Activated CD4-positive, alpha-beta memory T cell treated with anti-CD3 and anti-CD28 coated beads, Interleukin-2, amount 10 ng/mL, durations not matched to agents 7 days and 5 days (primary cell): ENCODE measurements around the gene MEIOB. TPM values are rescaled to one million over a fixed set of nuclear protein-coding genes. Genes with fewer than 3 reads are reported as not detected.
"Not testable (repeated sequence)": the region's sequence is repeated elsewhere in the genome, so short reads cannot be mapped to it uniquely, and the experiment has no call there.

Experiments used
- CTCF ChIA-PET: fragments of 350-600 bp; sonication (Branson Sonifier 250); formaldehyde crosslinking; loops from one replicate; lab custom pipeline; 2021; ENCODE audit warnings: antibody characterized with exemption, inconsistent platforms; lab: Charles Lee
- POLR2A ChIA-PET: fragments of 350-600 bp; sonication (Branson Sonifier 250); formaldehyde crosslinking; loops from one replicate; lab custom pipeline; 2021; ENCODE audit warnings: antibody characterized with exemption; lab: Charles Lee
- DNase-seq: peaks from one replicate; pipeline ENCODE4 v3.0.0-alpha.2; 2020
- H3K27ac Mint-ChIP-seq: one replicate; pipeline ENCODE4 v1.8.0; 2021; ENCODE audit warnings: mild to moderate bottlenecking, mixed read lengths
- H3K27me3 Mint-ChIP-seq: one replicate; pipeline ENCODE4 v1.8.0; 2021; ENCODE audit warnings: mixed read lengths
- H3K36me3 Mint-ChIP-seq: one replicate; pipeline ENCODE4 v1.8.0; 2021; ENCODE audit warnings: low read depth, mixed read lengths
- H3K4me1 Mint-ChIP-seq: one replicate; pipeline ENCODE4 v1.8.0; 2021; ENCODE audit warnings: mixed read lengths
- H3K4me3 Mint-ChIP-seq: one replicate; pipeline ENCODE4 v1.8.0; 2021; ENCODE audit warnings: mild to moderate bottlenecking, mixed read lengths
- H3K9me3 Mint-ChIP-seq: one replicate; pipeline ENCODE4 v1.8.0; 2021; ENCODE audit warnings: mixed read lengths
- total RNA-seq, 2 experiments: library from RNA; stranded (reverse); gene quantifications; one replicate each; pipeline ENCODE4 v1.2.3, GENCODE V29; 2021

MEIOB gene
- total RNA-seq: under 1 TPM in 1 of 2 experiments, not detected in 1; 0.18 TPM

- no peaks in the 10 kb centered on the region for H3K36me3 Mint-ChIP-seq
- peaks cover 17% of the 10 kb centered on the region for H3K27me3 Mint-ChIP-seq
- CTCF ChIA-PET: no interaction called here
- DNase-seq: peak; percentile 23
- H3K27ac Mint-ChIP-seq: no peak within 1 kb of the TSS
- peak within 1 kb of the TSS; percentile 24 for H3K4me3 Mint-ChIP-seq
- H3K4me1 Mint-ChIP-seq: peaks cover 10% of the 10 kb centered on the region
- no peaks in the 10 kb centered on the region for H3K9me3 Mint-ChIP-seq
- POLR2A ChIA-PET: no interaction called here
Observed at GRCh38 chr16:1871974-1872635, at the start of gene MEIOB. Gene MEIOB, minus strand, starts transcription at chr16:1872164. Its CDS starts 3,989 bp downstream, at chr16:1868175.

GRCh38 chr16:1920727-1921171 lies 48.8 kb upstream of the MEIOB start:
- ChIA-PET CTCF (no interaction called here), POLR2A (interaction anchor here (0.6 kb wide), 1 partner anchor 40 kb away, joined by 3 read pairs; no protein-coding TSS in a partner anchor)
- no peak overlapping the region for H3K4me3 Mint-ChIP-seq
- H3K27me3 Mint-ChIP-seq: peaks cover 57% of the 10 kb centered on the region
- no peak for DNase-seq
- H3K9me3 Mint-ChIP-seq: no peaks in the 10 kb centered on the region
- no peaks in the 10 kb centered on the region for H3K4me1 Mint-ChIP-seq
- no peaks in the 10 kb centered on the region for H3K36me3 Mint-ChIP-seq
- H3K27ac Mint-ChIP-seq: no peak overlapping the region

GRCh38 chr16:1920122-1920521 lies 48.2 kb upstream of the MEIOB start:
- CTCF ChIA-PET, POLR2A ChIA-PET, H3K4me1 Mint-ChIP-seq, DNase-seq, H3K36me3 Mint-ChIP-seq, H3K9me3 Mint-ChIP-seq, H3K4me3 Mint-ChIP-seq, H3K27ac Mint-ChIP-seq: not testable (repeated sequence)
- H3K27me3 Mint-ChIP-seq: peaks cover 62% of the 10 kb centered on the region

- H3K27ac Mint-ChIP-seq: no peak overlapping the region
- no peak for DNase-seq
- H3K4me3 Mint-ChIP-seq: no peak overlapping the region
- no peaks in the 10 kb centered on the region for H3K9me3 Mint-ChIP-seq
- ChIA-PET POLR2A (no interaction called here), CTCF (interaction anchor here (0.6 kb wide), 1 partner anchor 20 kb away, joined by 3 read pairs; no protein-coding TSS in a partner anchor)
- peaks cover 60% of the 10 kb centered on the region for H3K27me3 Mint-ChIP-seq
- no peaks in the 10 kb centered on the region for H3K4me1 Mint-ChIP-seq
- H3K36me3 Mint-ChIP-seq: no peaks in the 10 kb centered on the region
Observed at GRCh38 chr16:1919327-1919998, 47.5 kb upstream of the MEIOB start.

GRCh38 chr16:1918351-1919326 lies 46.7 kb upstream of the MEIOB start, which contains the start of gene HS3ST6:
Gene HS3ST6, minus strand, starts transcription at chr16:1918415. Its CDS starts 92 bp downstream, at chr16:1918323.
- Mint-ChIP-seq H3K27ac (no peak within 1 kb of the TSS), H3K4me3 (no peak within 1 kb of the TSS), H3K36me3 (no peaks in the 10 kb centered on the region), H3K9me3 (no peaks in the 10 kb centered on the region), H3K27me3 (peaks cover 60% of the 10 kb centered on the region), H3K4me1 (no peaks in the 10 kb centered on the region)
- ChIA-PET POLR2A (no interaction called here), CTCF (interaction anchor here (0.6 kb wide), 1 partner anchor 19 kb away, joined by 3 read pairs; no protein-coding TSS in a partner anchor)
- no peak for DNase-seq

GRCh38 chr16:1917665-1918350 lies 45.8 kb upstream of the MEIOB start:
- no peaks in the 10 kb centered on the region for H3K36me3 Mint-ChIP-seq
- ChIA-PET CTCF (no interaction called here), POLR2A (no interaction called here)
- H3K4me1 Mint-ChIP-seq: no peaks in the 10 kb centered on the region
- no peak overlapping the region for H3K4me3 Mint-ChIP-seq
- H3K27ac Mint-ChIP-seq: no peak overlapping the region
- DNase-seq: no peak
- peaks cover 52% of the 10 kb centered on the region for H3K27me3 Mint-ChIP-seq
- H3K9me3 Mint-ChIP-seq: no peaks in the 10 kb centered on the region

GRCh38 chr16:1917056-1917664 lies 45.2 kb upstream of the MEIOB start:
- Mint-ChIP-seq H3K9me3 (no peaks in the 10 kb centered on the region), H3K4me3 (no peak overlapping the region), H3K27me3 (peaks cover 47% of the 10 kb centered on the region), H3K36me3 (no peaks in the 10 kb centered on the region), H3K4me1 (no peaks in the 10 kb centered on the region), H3K27ac (no peak overlapping the region)
- DNase-seq: no peak
- CTCF ChIA-PET: no interaction called here
- POLR2A ChIA-PET: interaction anchor here (1.3 kb wide), 1 partner anchor 12 kb away, joined by 3 read pairs; no protein-coding TSS in a partner anchor

- Mint-ChIP-seq H3K9me3 (no peaks in the 10 kb centered on the region), H3K27me3 (peaks cover 46% of the 10 kb centered on the region), H3K27ac (no peak overlapping the region), H3K4me3 (no peak overlapping the region), H3K36me3 (no peaks in the 10 kb centered on the region), H3K4me1 (no peaks in the 10 kb centered on the region)
- ChIA-PET CTCF (no interaction called here), POLR2A (interaction anchor here (1.3 kb wide), 1 partner anchor 13 kb away, joined by 3 read pairs; no protein-coding TSS in a partner anchor)
- DNase-seq: no peak
Observed at GRCh38 chr16:1916640-1916990, 44.7 kb upstream of the MEIOB start.

GRCh38 chr16:1915732-1916639 lies 44.0 kb upstream of the MEIOB start:
- no peak overlapping the region for H3K27ac Mint-ChIP-seq
- H3K4me3 Mint-ChIP-seq: no peak overlapping the region
- H3K9me3 Mint-ChIP-seq: no peaks in the 10 kb centered on the region
- DNase-seq: no peak
- no peaks in the 10 kb centered on the region for H3K36me3 Mint-ChIP-seq
- H3K27me3 Mint-ChIP-seq: peaks cover 40% of the 10 kb centered on the region
- ChIA-PET CTCF (no interaction called here), POLR2A (interaction anchor here (1.3 kb wide), 1 partner anchor 13 kb away, joined by 3 read pairs; no protein-coding TSS in a partner anchor)
- no peaks in the 10 kb centered on the region for H3K4me1 Mint-ChIP-seq

- Mint-ChIP-seq H3K27me3 (peaks cover 33% of the 10 kb centered on the region), H3K36me3 (no peaks in the 10 kb centered on the region), H3K27ac (no peak overlapping the region), H3K4me1 (no peaks in the 10 kb centered on the region), H3K4me3 (no peak overlapping the region), H3K9me3 (no peaks in the 10 kb centered on the region)
- DNase-seq: no peak
- CTCF ChIA-PET: no interaction called here
- POLR2A ChIA-PET: no interaction called here
Observed at GRCh38 chr16:1914988-1915387, 43.0 kb upstream of the MEIOB start.

- DNase-seq: no peak
- no peak overlapping the region for H3K4me3 Mint-ChIP-seq
- no peak overlapping the region for H3K27ac Mint-ChIP-seq
- ChIA-PET POLR2A (no interaction called here), CTCF (interaction anchor here (0.6 kb wide), 1 partner anchor 86 kb away, joined by 3 read pairs; no protein-coding TSS in a partner anchor)
- no peaks in the 10 kb centered on the region for H3K9me3 Mint-ChIP-seq
- H3K27me3 Mint-ChIP-seq: peaks cover 30% of the 10 kb centered on the region
- no peaks in the 10 kb centered on the region for H3K36me3 Mint-ChIP-seq
- no peaks in the 10 kb centered on the region for H3K4me1 Mint-ChIP-seq
Observed at GRCh38 chr16:1914084-1914608, 42.2 kb upstream of the MEIOB start.
